Muscle of leg (tissue), 11 donors: ENCODE measurements around the gene LCLAT1. TPM values are rescaled to one million over a fixed set of nuclear protein-coding genes. Genes with fewer than 3 reads are reported as not detected.
A peak's percentile ranks its signal among the peaks of the same experiment; 100 is the strongest.
"Not testable (repeated sequence)": the region's sequence is repeated elsewhere in the genome, so short reads cannot be mapped to it uniquely, and the experiment has no call there.

Source experiments
- DNase-seq: peaks from one replicate; pipeline ENCODE4 v3.0.0; 2013
- H3K27ac ChIP-seq: one replicate; pipeline ENCODE4 v1.5.1; 2013; ENCODE audit warnings: mild to moderate bottlenecking, low read length, control low read depth
- H3K27me3 ChIP-seq: one replicate; pipeline ENCODE4 v1.6.1; 2013; ENCODE audit warnings: low read length; ENCODE audit not compliant: control insufficient read depth, insufficient read depth
- H3K36me3 ChIP-seq: one replicate; pipeline ENCODE4 v1.6.1; 2013; ENCODE audit warnings: low read length; ENCODE audit not compliant: control insufficient read depth, insufficient read depth
- H3K4me1 ChIP-seq: one replicate; pipeline ENCODE4 v1.6.1; 2013; ENCODE audit warnings: low read length; ENCODE audit not compliant: control insufficient read depth, insufficient read depth
- H3K4me3 ChIP-seq: one replicate; pipeline ENCODE4 v1.5.1; 2013; ENCODE audit warnings: low read length, control low read depth
- H3K9me3 ChIP-seq: replicated peaks from 2 replicates; pipeline ENCODE4 v1.6.1; 2013; ENCODE audit warnings: low read depth, low read length; ENCODE audit not compliant: control insufficient read depth
- WGBS: methylation state at CpG from one replicate; pipeline ENCODE4 v1.1.5; 2013; ENCODE audit warnings: missing lambda C conversion rate; ENCODE audit not compliant: insufficient coverage; 5-methylcytosine and 5-hydroxymethylcytosine counted together
- polyA plus RNA-seq, 8 donors: library from polyadenylated mRNA; unstranded; fragments of 120-200 nt; gene quantifications; one replicate each; pipeline versions ENCODE4 v1.2.1 to v1.2.3, GENCODE V29; 2013; ENCODE audit warnings: inconsistent platforms in 1 of 8, low replicate concordance in 1 of 8; ENCODE audit not compliant: insufficient read length in 8 of 8, insufficient read depth in 1 of 8
- total RNA-seq: library from RNA; stranded (reverse); fragments of 120-200 nt; gene quantifications from one replicate; pipeline ENCODE4 v1.2.4, GENCODE V29; 2013

Gene LCLAT1
- total and polyA plus RNA-seq, 9 donors: 5.8 to 9.9 (median 7.0) TPM

- Histone ChIP-seq H3K4me1 (no peaks in the 10 kb centered on the region), H3K4me3 (no peak overlapping the region), H3K27me3 (no peaks in the 10 kb centered on the region), H3K27ac (no peak overlapping the region), H3K36me3 (no peaks in the 10 kb centered on the region), H3K9me3 (no peaks in the 10 kb centered on the region)
- no peak for DNase-seq
- no CpG with 5 or more reads among the region's 4 CpGs for WGBS
Measured at GRCh38 chr2:30464544-30465170, 17.6 kb downstream of the LCLAT1 start.

GRCh38 chr2:30465171-30465545, 18.1 kb downstream of the LCLAT1 start:
- H3K9me3 ChIP-seq: no peaks in the 10 kb centered on the region
- no CpG with 5 or more reads among the region's 3 CpGs for WGBS
- no peaks in the 10 kb centered on the region for H3K4me1 ChIP-seq
- no peak overlapping the region for H3K27ac ChIP-seq
- no peaks in the 10 kb centered on the region for H3K36me3 ChIP-seq
- no peak overlapping the region for H3K4me3 ChIP-seq
- no peaks in the 10 kb centered on the region for H3K27me3 ChIP-seq
- no peak for DNase-seq

GRCh38 chr2:30466216-30466615, 19.2 kb downstream of the LCLAT1 start:
- H3K4me1 ChIP-seq: no peaks in the 10 kb centered on the region
- no peak overlapping the region for H3K27ac ChIP-seq
- H3K36me3 ChIP-seq: no peaks in the 10 kb centered on the region
- no peaks in the 10 kb centered on the region for H3K27me3 ChIP-seq
- WGBS: no CpG with 5 or more reads among the region's 1 CpG
- no peaks in the 10 kb centered on the region for H3K9me3 ChIP-seq
- no peak for DNase-seq
- H3K4me3 ChIP-seq: no peak overlapping the region

GRCh38 chr2:30467062-30467826, 20.2 kb downstream of the LCLAT1 start:
- no CpG with 5 or more reads among the region's 8 CpGs for WGBS
- not testable (repeated sequence) for H3K9me3 ChIP-seq, DNase-seq, H3K27me3 ChIP-seq, H3K4me1 ChIP-seq, H3K4me3 ChIP-seq, H3K36me3 ChIP-seq, H3K27ac ChIP-seq

DNA sequence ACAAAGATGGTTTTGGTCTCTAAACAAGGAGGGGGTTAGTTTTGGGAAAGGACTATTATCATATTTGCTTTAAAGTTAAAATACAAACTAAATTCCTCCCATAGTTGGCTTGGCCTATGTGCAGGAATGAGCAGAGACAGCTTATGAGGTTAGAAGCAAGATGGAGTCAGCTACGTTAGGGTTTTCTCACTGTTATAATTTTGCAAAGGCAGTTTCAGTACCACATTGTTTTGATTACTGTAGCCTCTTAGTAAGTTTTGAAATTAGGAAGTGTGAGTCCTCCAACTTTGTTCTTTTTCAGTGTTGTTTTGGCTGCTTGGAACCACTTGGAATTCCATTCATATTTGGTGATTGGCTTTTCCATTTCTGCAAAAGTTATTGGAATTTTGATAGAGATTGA, 23.4 kb downstream of the LCLAT1 start:
- Histone ChIP-seq H3K4me3 (no peak overlapping the region), H3K27me3 (no peaks in the 10 kb centered on the region), H3K36me3 (no peaks in the 10 kb centered on the region), H3K9me3 (no peaks in the 10 kb centered on the region), H3K4me1 (no peaks in the 10 kb centered on the region), H3K27ac (no peak overlapping the region)
- DNase-seq: no peak
- WGBS: no CpG with 5 or more reads among the region's 1 CpG

- H3K9me3 ChIP-seq: no peaks in the 10 kb centered on the region
- DNase-seq: no peak
- no peaks in the 10 kb centered on the region for H3K36me3 ChIP-seq
- no peaks in the 10 kb centered on the region for H3K27me3 ChIP-seq
- H3K4me1 ChIP-seq: no peaks in the 10 kb centered on the region
- no peak overlapping the region for H3K4me3 ChIP-seq
- no peak overlapping the region for H3K27ac ChIP-seq
Measured at GRCh38 chr2:30472326-30472725, 25.3 kb downstream of the LCLAT1 start.

GRCh38 chr2:30475542-30475941, 28.5 kb downstream of the LCLAT1 start:
- no peaks in the 10 kb centered on the region for H3K27me3 ChIP-seq
- no peaks in the 10 kb centered on the region for H3K9me3 ChIP-seq
- H3K4me3 ChIP-seq: no peak overlapping the region
- no peaks in the 10 kb centered on the region for H3K36me3 ChIP-seq
- no peaks in the 10 kb centered on the region for H3K4me1 ChIP-seq
- no peak overlapping the region for H3K27ac ChIP-seq
- peak; percentile 26 for DNase-seq

GRCh38 chr2:30476636-30477035, 29.6 kb downstream of the LCLAT1 start:
- no peak overlapping the region for H3K27ac ChIP-seq

GRCh38 chr2:30480703-30481322, 33.8 kb downstream of the LCLAT1 start:
- Histone ChIP-seq H3K27me3 (no peaks in the 10 kb centered on the region), H3K4me3 (no peak overlapping the region), H3K9me3 (no peaks in the 10 kb centered on the region), H3K4me1 (no peaks in the 10 kb centered on the region), H3K36me3 (no peaks in the 10 kb centered on the region), H3K27ac (no peak overlapping the region)
- DNase-seq: no peak
- 78% methylated on average over 5 of the region's 6 CpGs for WGBS

More at GRCh38 chr2:30476636-30477035, 29.6 kb downstream of the LCLAT1 start:
- no peaks in the 10 kb centered on the region for H3K36me3 ChIP-seq
- no peaks in the 10 kb centered on the region for H3K4me1 ChIP-seq
- DNase-seq: no peak
- H3K27me3 ChIP-seq: no peaks in the 10 kb centered on the region
- no CpG with 5 or more reads among the region's 2 CpGs for WGBS
- no peak overlapping the region for H3K4me3 ChIP-seq
- H3K9me3 ChIP-seq: no peaks in the 10 kb centered on the region

GRCh38 chr2:30481323-30481800, 34.3 kb downstream of the LCLAT1 start:
- H3K27ac ChIP-seq: no peak overlapping the region
- no peak overlapping the region for H3K4me3 ChIP-seq
- DNase-seq: peak; percentile 46
- H3K36me3 ChIP-seq: no peaks in the 10 kb centered on the region
- H3K27me3 ChIP-seq: no peaks in the 10 kb centered on the region
- no peaks in the 10 kb centered on the region for H3K9me3 ChIP-seq
- H3K4me1 ChIP-seq: no peaks in the 10 kb centered on the region
- WGBS: 87% methylated on average over 2 of the region's 3 CpGs
